Heart right ventricle (tissue), 16 donors: ENCODE measurements around the gene NCDN. TPM values are rescaled to one million over a fixed set of nuclear protein-coding genes. Genes with fewer than 3 reads are reported as not detected.

Experiments used
- ATAC-seq, 8 donors: fragments of 200-7000 bp; cut with Tn5 transposase; one replicate each; pipeline ENCODE4 v1.9.1; 2020; ENCODE audit warnings: mild to moderate bottlenecking in 8 of 8, moderate library complexity in 8 of 8, moderate number of reproducible peaks in 1 of 8
- DNase-seq, 2 donors: peaks; one replicate each; pipeline ENCODE4 v3.0.0-alpha.2; 2020
- H3K27ac ChIP-seq, 10 donors: fragments of 200-600 bp; sonication (generic) in 2 of 10; one replicate each; pipeline versions ENCODE4 v1.5.0 to v1.8.0; 2020 to 2022; ENCODE audit warnings: mild to moderate bottlenecking in 3 of 10
- H3K27me3 ChIP-seq, 7 donors: fragments of 200-600 bp; one replicate each; pipeline ENCODE4 v1.8.0; 2021 to 2022; ENCODE audit warnings: mild to moderate bottlenecking in 2 of 7
- H3K36me3 ChIP-seq, 9 donors: fragments of 200-600 bp; sonication (generic) in 1 of 9; one replicate each; pipeline versions ENCODE4 v1.5.0 to v1.8.0; 2020 to 2022; ENCODE audit warnings: mild to moderate bottlenecking in 2 of 9
- H3K4me1 ChIP-seq, 9 donors: fragments of 200-600 bp; sonication (generic) in 1 of 9; one replicate each; pipeline versions ENCODE4 v1.5.0 to v1.8.0; 2020 to 2022; ENCODE audit warnings: mild to moderate bottlenecking in 4 of 9
- H3K4me3 ChIP-seq, 10 donors: fragments of 200-600 bp; sonication (generic) in 2 of 10; one replicate each; pipeline versions ENCODE4 v1.5.0 to v1.8.0; 2020 to 2022; ENCODE audit warnings: mild to moderate bottlenecking in 7 of 10, moderate library complexity in 2 of 10
- H3K9me3 ChIP-seq, 11 donors: fragments of 200-600 bp in 10 of 11; sonication (generic) in 2 of 11; one replicate each; pipeline versions ENCODE4 v1.5.0 to v1.8.0; 2013 to 2022; ENCODE audit warnings: mild to moderate bottlenecking in 2 of 11, control low read depth in 1 of 11, moderate library complexity in 1 of 11
- CTCF ChIP-seq, 9 donors: fragments of 200-600 bp; sonication (generic) in 2 of 9; IDR thresholded peaks; one replicate each; pipeline versions ENCODE4 v1.5.0 to v1.8.0; 2021 to 2022; ENCODE audit warnings: antibody characterized with exemption in 9 of 9, mild to moderate bottlenecking in 5 of 9, moderate library complexity in 1 of 9
- whole genome bisulfite sequencing, 2 donors: extraction: QIAGEN DNeasy Blood & Tissue Kit; methylation state at CpG; one replicate each; pipeline ENCODE4 v1.1.7; 2013; ENCODE audit warnings: inconsistent platforms in 1 of 2; 5-methylcytosine and 5-hydroxymethylcytosine counted together
- intact Hi-C, 10 donors: fragments of 100-400 bp; cut with DNase I; formaldehyde crosslinking; loops; one replicate each; pipeline versions ENCODE4 v1.11.1 to v1.14.2; 2022
- long read RNA-seq, 3 donors: library from polyadenylated mRNA; unstranded; transcript quantifications; one replicate each; pipeline ENCODE4 v2.0.0, GENCODE V29; 2020 to 2021
- polyA plus RNA-seq, 2 donors: library from polyadenylated mRNA; stranded (reverse); fragments of 200-250 nt; gene quantifications; one replicate each; pipeline ENCODE4 v1.2.3, GENCODE V29; 2013
- total RNA-seq, 10 donors: library from RNA; stranded (reverse); fragmentation: NEBNext Ultra II Directional in 3 of 10; extraction: Animal tissue kit (Norgen Biotek cat#: 25700) in 3 of 10; gene quantifications; one replicate each; pipeline versions ENCODE4 v1.2.1 to v1.2.4, GENCODE V29; 2021 to 2023
- donor health status: Arrhythmogenic right ventricular cardiomyopathy.
- donor health status: ischemic (EF 13 %, LVEDD 7.1; RV severe dilation, severe dysfunction).
- donor health status: healthy with polysubstance abuse.
- donor health status: DM: no; HTN: yes; CAD: no.
- donor health status: DM: no; HTN: no; CAD: no.
- donor health status: ischemic (EF 25% LVEDD 6.9; RV normal size, moderate dysfunction).
- donor health status: ischemic (EF 25% LVEDD 5.7; RV mildly dilated, moderate dysfunction).
- donor health status: healthy.
- donor health status: DM: yes; HTN: yes; CAD: no.
- donor health status: Ischemic cardiomyopathy.
- donor health status: ischemic (EF 35%, LVEDD 5.7; RV mildly dilated, moderate dysfunction).
- donor health status: nonischemic (EF 11% LVEDD 7.7; RV severe dilation, severe dysfunction).
- donor health status: DM: yes; HTN: yes; CAD: no.
- donor health status: PGD.
- donor health status: ischemic (EF 29% LVEDD 5.4; RV normal size, mild dysfunction).
- donor health status: nonischemic (EF 23%, LVEDD 6.1; RV moderate dilation, normal function).

Gene NCDN
- total RNA-seq (10 to 100 TPM; 20.3 to 51.7 (median 34.5) TPM), polyA plus RNA-seq (10 to 100 TPM; 15.3 to 15.8 TPM)
- long read RNA-seq, donor 1, transcript NCDN-201 (8 exons, 3,433 nt): major isoform, 7 of 33 reads
- long read RNA-seq, donor 1, partial matches to known transcripts: 23 of 33 reads
- long read RNA-seq, donor 1, other reads (novel, unspliced or antisense): 3 of 33 reads
- long read RNA-seq, donor 2, transcript NCDN-202 (7 exons, 3,683 nt): major isoform, 6 of 46 reads
- long read RNA-seq, donor 2, partial matches to known transcripts: 32 of 46 reads
- long read RNA-seq, donor 2, other reads (novel, unspliced or antisense): 5 of 46 reads
- long read RNA-seq, donor 3, transcript NCDN-202 (7 exons, 3,683 nt): major isoform, 8 of 46 reads
- long read RNA-seq, donor 3, transcript NCDN-201 (8 exons, 3,433 nt): major isoform, 8 of 46 reads
- long read RNA-seq, donor 3, partial matches to known transcripts: 18 of 46 reads
- long read RNA-seq, donor 3, other reads (novel, unspliced or antisense): 12 of 46 reads

GRCh38 chr1:35557611-35558373 is at the start of gene NCDN:
Gene NCDN, plus strand, starts transcription at chr1:35557799. Its CDS starts 392 bp downstream, at chr1:35558191.
- Histone ChIP-seq H3K4me3 (peak within 1 kb of the TSS; percentile 74 to 98 (median 89)), H3K9me3 (no peaks in the 10 kb centered on the region), H3K36me3 (peaks cover 0 to 34% (median 1%) of the 10 kb centered on the region in 9 donors), H3K27me3 (no peaks in the 10 kb centered on the region), H3K4me1 (peaks cover 0 to 84% (median 59%) of the 10 kb centered on the region in 9 donors), H3K27ac (peak within 1 kb of the TSS; percentile 97 to 100 (median 98))
- TF ChIP-seq CTCF (IDR thresholded peaks at IDR 0.05): no peak
- DNase-seq (peak; percentile 96 to 97), ATAC-seq (peak; percentile 94 to 98 (median 97))
- intact Hi-C loops: loop anchor here in 3 of 10 donors (2.0 to 10.0 kb wide), 3 partner anchors 107 to 363 kb away; partner anchors contain the start of gene SFPQ (in 2 of the 3)
- 0% methylated on average over 55 to 58 of the region's 58 CpGs for WGBS, 2 donors

DNA sequence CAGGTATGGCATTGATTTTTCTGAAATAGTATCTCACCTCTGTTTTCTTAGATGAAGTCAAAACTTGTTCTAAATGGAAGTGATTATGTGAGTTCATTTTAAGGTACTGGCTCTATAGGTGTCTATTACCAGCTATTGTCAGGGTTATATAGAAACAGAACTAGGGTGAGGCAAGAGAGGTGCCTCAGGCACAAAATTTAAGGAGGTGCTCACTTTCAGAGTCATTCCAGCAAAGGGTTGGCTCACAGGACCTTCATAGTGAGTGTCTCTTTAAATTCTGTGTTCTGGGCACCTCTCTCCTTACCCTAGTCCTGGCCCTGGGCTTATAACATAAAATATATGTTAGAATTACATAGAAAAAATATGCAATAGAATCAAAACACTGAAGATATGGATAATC is 49.7 kb upstream of the NCDN start:
- ATAC-seq: peak in 2 of 8 donors; percentile 14 to 39

GRCh38 chr1:35509558-35509957 is 48.0 kb upstream of the NCDN start:
- no peak for TF ChIP-seq CTCF (IDR thresholded peaks at IDR 0.05)
- no peak overlapping the region for H3K4me3 ChIP-seq
- H3K27me3 ChIP-seq: no peaks in the 10 kb centered on the region
- 80 to 87% methylated on average over 3 of the region's 3 CpGs for whole genome bisulfite sequencing, 2 donors
- ATAC-seq (no peak), DNase-seq (no peak)
- intact Hi-C loops: no loop called here
- H3K36me3 ChIP-seq: peaks cover 0 to 23% (median 0%) of the 10 kb centered on the region in 9 donors
- no peak overlapping the region for H3K27ac ChIP-seq
- H3K9me3 ChIP-seq: no peaks in the 10 kb centered on the region
- H3K4me1 ChIP-seq: peaks cover 7 to 50% (median 47%) of the 10 kb centered on the region in 9 donors

More for the DNA sequence above, 49.7 kb upstream of the NCDN start:
- DNase-seq: no peak
- H3K4me1 ChIP-seq: peaks cover 7 to 50% (median 47%) of the 10 kb centered on the region in 9 donors
- H3K36me3 ChIP-seq: peaks cover 0 to 25% (median 0%) of the 10 kb centered on the region in 9 donors
- no peak for TF ChIP-seq CTCF (IDR thresholded peaks at IDR 0.05)
- no peaks in the 10 kb centered on the region for H3K27me3 ChIP-seq
- H3K9me3 ChIP-seq: no peaks in the 10 kb centered on the region
- peak overlapping the region in 2 of 10 donors; percentile 35 to 79 for H3K27ac ChIP-seq
- no peak overlapping the region for H3K4me3 ChIP-seq
- intact Hi-C loops: no loop called here

GRCh38 chr1:35511305-35511704 is 46.3 kb upstream of the NCDN start:
- WGBS, 2 donors: 96 to 99% methylated on average over 2 of the region's 2 CpGs
- no peaks in the 10 kb centered on the region for H3K27me3 ChIP-seq
- ATAC-seq: no peak

More at GRCh38 chr1:35511305-35511704, 46.3 kb upstream of the NCDN start:
- no peak for TF ChIP-seq CTCF (IDR thresholded peaks at IDR 0.05)
- Histone ChIP-seq H3K27ac (no peak overlapping the region), H3K9me3 (peaks cover 0 to 17% (median 13%) of the 10 kb centered on the region in 11 donors), H3K4me3 (no peak overlapping the region), H3K4me1 (peaks cover 5 to 40% (median 35%) of the 10 kb centered on the region in 9 donors), H3K36me3 (peaks cover 0 to 8% (median 0%) of the 10 kb centered on the region in 9 donors)
- DNase-seq: no peak
- intact Hi-C loops: no loop called here
